SK-N-SH (cell line): ENCODE measurements around the gene DIO3. TPM values are rescaled to one million over a fixed set of nuclear protein-coding genes. Genes with fewer than 3 reads are reported as not detected.

Source experiments
- CTCF ChIA-PET: fragments of 300-600, 350-600 bp; formaldehyde crosslinking; extraction: SDS; loops from one replicate; lab custom pipeline; 2021; lab: Yijun Ruan, JAX
- POLR2A ChIA-PET: fragments of 350-600 bp; sonication (Branson Sonifier 250); formaldehyde crosslinking; extraction: SDS; loops from one replicate; lab custom pipeline; 2020; ENCODE audit warnings: antibody characterized with exemption, inconsistent platforms; lab: Yijun Ruan, JAX
- DNase-seq: peaks from one replicate; pipeline ENCODE4 v3.0.0; 2012
- H2AFZ ChIP-seq: fragments of 200-600 bp; sonication (generic); 2 replicates; pipeline ENCODE4 v1.8.1; 2016; ENCODE audit warnings: antibody characterized with exemption, mild to moderate bottlenecking, low read depth
- H3F3A ChIP-seq: fragments of 200-600 bp; sonication (generic); replicated peaks from 2 replicates; pipeline ENCODE3; 2016; ENCODE audit warnings: antibody characterized with exemption, mild to moderate bottlenecking; ENCODE audit not compliant: insufficient read depth
- H3K27ac ChIP-seq, 2 experiments: fragments of 200-500 bp in 1 of 2; fragments of 200-600 bp in 1 of 2; sonication (Bioruptor generic) in 1 of 2; sonication (generic), shearing (Covaris generic) in 1 of 2; 2 replicates each; pipeline versions ENCODE4 v1.5.1 to v1.6.1; 2014 to 2016; ENCODE audit warnings: low read depth in 2 of 2, inconsistent platforms in 1 of 2, low read length in 1 of 2, mild to moderate bottlenecking in 1 of 2, mixed read lengths in 1 of 2
- H3K27me3 ChIP-seq: fragments of 200-600 bp; sonication (generic), shearing (Covaris generic); 2 replicates; pipeline ENCODE4 v1.6.1; 2016; ENCODE audit warnings: mixed run types; ENCODE audit not compliant: insufficient read depth
- H3K36me3 ChIP-seq, 2 experiments: fragments of 200-500 bp in 1 of 2; fragments of 200-600 bp in 1 of 2; sonication (Bioruptor generic) in 1 of 2; sonication (generic) in 1 of 2; replicated peaks in 1 of 2; 2 replicates each; pipeline versions ENCODE3 to v1.5.1; 2014 to 2016; ENCODE audit warnings: low read length in 1 of 2, mild to moderate bottlenecking in 1 of 2; ENCODE audit not compliant: insufficient read depth in 2 of 2, control insufficient read depth in 1 of 2
- H3K4me1 ChIP-seq, 2 experiments: fragments of 200-500 bp in 1 of 2; fragments of 200-600 bp in 1 of 2; sonication (Bioruptor generic) in 1 of 2; sonication (generic), shearing (Covaris generic) in 1 of 2; 2 replicates each; pipeline versions ENCODE4 v1.5.1 to v1.6.1; 2014 to 2016; ENCODE audit warnings: low read depth in 1 of 2, low read length in 1 of 2, mixed run types in 1 of 2; ENCODE audit not compliant: insufficient read depth in 2 of 2, control insufficient read depth in 1 of 2
- H3K4me2 ChIP-seq: fragments of 200-600 bp; sonication (generic), shearing (Covaris generic); 2 replicates; pipeline ENCODE4 v1.6.1; 2017; ENCODE audit warnings: mixed run types
- H3K4me3 ChIP-seq, 2 experiments: fragments of 200-500 bp in 1 of 2; fragments of 200-600 bp in 1 of 2; sonication (Bioruptor generic) in 1 of 2; sonication (generic), shearing (Covaris generic) in 1 of 2; 2 replicates each; pipeline versions ENCODE4 v1.5.1 to v1.8.1; 2014 to 2016; ENCODE audit warnings: low read depth in 2 of 2, inconsistent platforms in 1 of 2, low read length in 1 of 2, mild to moderate bottlenecking in 1 of 2, mixed read lengths in 1 of 2, moderate library complexity in 1 of 2
- H3K79me2 ChIP-seq: fragments of 200-600 bp; sonication (generic); 2 replicates; pipeline ENCODE4 v1.8.1; 2017; ENCODE audit warnings: mild to moderate bottlenecking; ENCODE audit not compliant: insufficient read depth
- H3K9ac ChIP-seq: fragments of 200-600 bp; sonication (generic); 2 replicates; pipeline ENCODE4 v1.6.1; 2017; ENCODE audit warnings: mixed run types
- H3K9me2 ChIP-seq: fragments of 200-600 bp; sonication (generic); 2 replicates; pipeline ENCODE4 v1.6.1; 2017; ENCODE audit warnings: mixed run types
- H3K9me3 ChIP-seq: fragments of 200-600 bp; sonication (generic); 2 replicates; pipeline ENCODE4 v1.6.1; 2017; ENCODE audit warnings: mixed run types, mild to moderate bottlenecking, moderate library complexity
- H4K20me1 ChIP-seq: fragments of 200-600 bp; sonication (generic); 2 replicates; pipeline ENCODE4 v1.6.1; 2017; ENCODE audit warnings: mild to moderate bottlenecking, mixed run types; ENCODE audit not compliant: insufficient read depth
- ELF1 ChIP-seq: IDR thresholded peaks from 2 replicates; pipeline ENCODE4 v1.4.0; 2012
- EP300 ChIP-seq, 2 experiments: IDR thresholded peaks; 2 replicates each; pipeline versions ENCODE4 v1.4.0 to v1.6.1; 2012; ENCODE audit warnings: borderline replicate concordance in 1 of 2, low read depth in 1 of 2, low read length in 1 of 2
- EZH2phosphoT487 ChIP-seq: fragments of 200-600 bp; sonication (generic); IDR thresholded peaks from 2 replicates; pipeline ENCODE4 v1.6.1; 2017; ENCODE audit warnings: low read depth, mixed run types, mild to moderate bottlenecking, antibody characterized with exemption, moderate library complexity, borderline replicate concordance
- FOXJ3 ChIP-seq: sonication (generic); formaldehyde crosslinking; IDR thresholded peaks from 2 replicates; pipeline ENCODE4 v1.5.1; 2020; ENCODE audit warnings: mild to moderate bottlenecking, missing genetic modification reagents
- FOXM1 ChIP-seq: IDR thresholded peaks from 2 replicates; pipeline ENCODE4 v1.4.0; 2012; ENCODE audit warnings: low read depth, mild to moderate bottlenecking
- MAX ChIP-seq: IDR thresholded peaks from 2 replicates; pipeline ENCODE4 v1.4.0; 2012; ENCODE audit warnings: low read depth
- MXI1 ChIP-seq: IDR thresholded peaks from 2 replicates; pipeline ENCODE4 v1.6.1; 2012; ENCODE audit warnings: mild to moderate bottlenecking, low read depth, low read length, improper control_type of control experiment
- POLR2AphosphoS5 ChIP-seq: IDR thresholded peaks from 2 replicates; pipeline ENCODE4 v1.6.1; 2012; ENCODE audit warnings: low read depth, low read length
- RCOR1 ChIP-seq: fragments of 150-350 bp; IDR thresholded peaks from 2 replicates; pipeline ENCODE4 v1.6.1; 2017; ENCODE audit warnings: antibody characterized with exemption, low read length
- REST ChIP-seq: IDR thresholded peaks from 2 replicates; pipeline ENCODE4 v1.6.1; 2012; ENCODE audit warnings: mild to moderate bottlenecking, low read depth, low read length, moderate library complexity
- RFX5 ChIP-seq: IDR thresholded peaks from 2 replicates; pipeline ENCODE4 v1.6.1; 2012; ENCODE audit warnings: mild to moderate bottlenecking, improper control_type of control experiment, low read length
- RXRA ChIP-seq: IDR thresholded peaks from 2 replicates; pipeline ENCODE4 v1.4.0; 2012; ENCODE audit warnings: low read depth, mild to moderate bottlenecking, borderline replicate concordance
- TAF1 ChIP-seq: IDR thresholded peaks from 2 replicates; pipeline ENCODE4 v1.6.1; 2012; ENCODE audit warnings: low read depth, mild to moderate bottlenecking, low read length, moderate library complexity, borderline replicate concordance
- TCF12 ChIP-seq: IDR thresholded peaks from 2 replicates; pipeline ENCODE4 v1.4.0; 2012
- TEAD4 ChIP-seq: IDR thresholded peaks from 2 replicates; pipeline ENCODE4 v1.4.0; 2012; ENCODE audit warnings: mild to moderate bottlenecking, borderline replicate concordance; ENCODE audit not compliant: insufficient read depth
- WGBS: methylation state at CpG from one replicate; pipeline ENCODE4 v1.1.6; 2017; ENCODE audit warnings: low lambda C conversion rate; 5-methylcytosine and 5-hydroxymethylcytosine counted together
- polyA plus RNA-seq, 3 experiments: library from polyadenylated mRNA; depleted of rRNA; stranded (reverse); fragments of >200 nt; gene quantifications; 2 replicates each; pipeline ENCODE4 v1.2.3, GENCODE V29; 2012
- TF ChIP-seq, protein P1 (sequence below): IDR thresholded peaks from 2 replicates; pipeline ENCODE4 v1.4.0; 2012; ENCODE audit warnings: low read depth, borderline replicate concordance

The DIO3 gene
- polyA plus RNA-seq, 1 of the 3 experiments (the other 2 are of a cell fraction): not detected

- TF ChIP-seq FOXM1: no peak
- TF ChIP-seq MAX: no peak
- no peak for TF ChIP-seq RFX5
- TF ChIP-seq ELF1: no peak
- no peak for TF ChIP-seq REST
- TF ChIP-seq TCF12: no peak
- no peak for TF ChIP-seq TEAD4
- no peak for TF ChIP-seq RXRA
- no peak for TF ChIP-seq EP300 (IDR thresholded peaks at IDR 0.05; ENCODE audit: borderline replicate concordance in 1 of 2, low read depth in 1 of 2, low read length in 1 of 2)
- TF ChIP-seq POLR2AphosphoS5: no peak
- no peak for TF ChIP-seq TAF1
- no peak for TF ChIP-seq RCOR1
- no peak for TF ChIP-seq EZH2phosphoT487
- TF ChIP-seq MXI1: no peak
- TF ChIP-seq, protein P1, sequence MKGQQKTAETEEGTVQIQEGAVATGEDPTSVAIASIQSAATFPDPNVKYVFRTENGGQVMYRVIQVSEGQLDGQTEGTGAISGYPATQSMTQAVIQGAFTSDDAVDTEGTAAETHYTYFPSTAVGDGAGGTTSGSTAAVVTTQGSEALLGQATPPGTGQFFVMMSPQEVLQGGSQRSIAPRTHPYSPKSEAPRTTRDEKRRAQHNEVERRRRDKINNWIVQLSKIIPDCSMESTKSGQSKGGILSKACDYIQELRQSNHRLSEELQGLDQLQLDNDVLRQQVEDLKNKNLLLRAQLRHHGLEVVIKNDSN: no peak
- no peak for TF ChIP-seq FOXJ3
- TF ChIP-seq, all 33 proteins: peak for 0
- Histone ChIP-seq H3K4me3 (no peak overlapping the region), H2AFZ (no peak overlapping the region), H4K20me1 (no peaks in the 10 kb centered on the region), H3K27ac (no peak overlapping the region), H3K4me1 (no peaks in the 10 kb centered on the region), H3F3A (no peaks in the 10 kb centered on the region), H3K36me3 (no peaks in the 10 kb centered on the region), H3K79me2 (no peaks in the 10 kb centered on the region), H3K9ac (no peak overlapping the region), H3K4me2 (no peak overlapping the region), H3K9me3 (no peaks in the 10 kb centered on the region), H3K9me2 (no peaks in the 10 kb centered on the region), H3K27me3 (no peaks in the 10 kb centered on the region)
- DNase-seq: no peak
- CTCF ChIA-PET: interaction anchor here (1.3 kb wide), 1 partner anchor 8 kb away, joined by 3 read pairs; no protein-coding TSS in a partner anchor
- POLR2A ChIA-PET: no interaction called here
- WGBS: 33% methylated on average over 8 of the region's 9 CpGs
Observed at GRCh38 chr14:101544550-101544949, 16.7 kb upstream of the DIO3 start.
